HepG2 (cell line): Measurements from ENCODE around the gene GTF3C5.
"Not testable (repeated sequence)": the region's sequence is repeated elsewhere in the genome, so short reads cannot be mapped to it uniquely, and the experiment has no call there.

Source experiments
- MEF2D ChIP-seq: sonication (generic); formaldehyde crosslinking; IDR thresholded peaks from 2 replicates; pipeline ENCODE4 v1.5.1; 2020; ENCODE audit warnings: mild to moderate bottlenecking, missing genetic modification reagents
- ZBTB40 ChIP-seq, 2 experiments: fragments of 450-650 bp in 1 of 2; sonication (generic) in 1 of 2; formaldehyde crosslinking in 1 of 2; IDR thresholded peaks; 2 replicates each; pipeline versions ENCODE4 v1.6.1 to v1.8.0; 2016 to 2022; ENCODE audit warnings: antibody characterized with exemption in 1 of 2, mild to moderate bottlenecking in 1 of 2, missing genetic modification reagents in 1 of 2
- ZSCAN22 ChIP-seq: sonication (generic); formaldehyde crosslinking; IDR thresholded peaks from 2 replicates; pipeline ENCODE4 v1.4.0; 2020; ENCODE audit warnings: mild to moderate bottlenecking, missing genetic modification reagents

- TF ChIP-seq MEF2D (CRISPR knock-in tag); ZBTB40 (IDR thresholded peaks at IDR 0.05); ZBTB40 (CRISPR knock-in tag; IDR thresholded peaks at IDR 0.05); ZSCAN22: not testable (repeated sequence)
Observed at GRCh38 chr9:133061764-133062145, 31.0 kb downstream of the GTF3C5 start, which contains the start of gene CEL.
